ENCODE data around the gene UBE2D3. TPM values are rescaled to one million over a fixed set of nuclear protein-coding genes. Genes with fewer than 3 reads are reported as not detected.

UBE2D3 gene
- total RNA-seq, 1 donor, result 399 TPM

GRCh38 chr4:102849579-102850104, 22.3 kb upstream of the UBE2D3 start:
- no peak for DNase-seq (ENCODE audit: low read depth)
- H3K4me3 ChIP-seq (ENCODE audit: low read depth, low read length), result no peak overlapping the region
- TF ChIP-seq CTCF (IDR thresholded peaks at IDR 0.05; ENCODE audit: insufficient read depth, low read depth, low read length), result no peak

GRCh38 chr4:102847687-102848086, 20.3 kb upstream of the UBE2D3 start:
- no peak for TF ChIP-seq CTCF (IDR thresholded peaks at IDR 0.05; ENCODE audit: insufficient read depth, low read depth, low read length)
- H3K4me3 ChIP-seq (ENCODE audit: low read depth, low read length), result no peak overlapping the region
- DNase-seq (ENCODE audit: low read depth), result no peak

- no peak overlapping the region for H3K4me3 ChIP-seq (ENCODE audit: low read depth, low read length)
- DNase-seq (ENCODE audit: low read depth), result no peak
- TF ChIP-seq CTCF (IDR thresholded peaks at IDR 0.05; ENCODE audit: insufficient read depth, low read depth, low read length), result no peak
These were observed 16.6 kb upstream of the UBE2D3 start for GRCh38 chr4:102843938-102844337.

GRCh38 chr4:102843273-102843672, 15.9 kb upstream of the UBE2D3 start:
- DNase-seq (ENCODE audit: low read depth), result no peak
- TF ChIP-seq CTCF (IDR thresholded peaks at IDR 0.05; ENCODE audit: insufficient read depth, low read depth, low read length), result no peak
- no peak overlapping the region for H3K4me3 ChIP-seq (ENCODE audit: low read depth, low read length)

GRCh38 chr4:102842367-102842766, 15.0 kb upstream of the UBE2D3 start:
- no peak for TF ChIP-seq CTCF (IDR thresholded peaks at IDR 0.05; ENCODE audit: insufficient read depth, low read depth, low read length)
- H3K4me3 ChIP-seq (ENCODE audit: low read depth, low read length), result no peak overlapping the region
- no peak for DNase-seq (ENCODE audit: low read depth)

GRCh38 chr4:102836596-102836995, 9.2 kb upstream of the UBE2D3 start:
- H3K4me3 ChIP-seq (ENCODE audit: low read depth, low read length), result no peak overlapping the region
- no peak for DNase-seq (ENCODE audit: low read depth)
- TF ChIP-seq CTCF (IDR thresholded peaks at IDR 0.05; ENCODE audit: insufficient read depth, low read depth, low read length), result no peak

GRCh38 chr4:102832667-102833066, 5.3 kb upstream of the UBE2D3 start:
- no peak for TF ChIP-seq CTCF (IDR thresholded peaks at IDR 0.05; ENCODE audit: insufficient read depth, low read depth, low read length)
- H3K4me3 ChIP-seq (ENCODE audit: low read depth, low read length), result no peak overlapping the region
- DNase-seq (ENCODE audit: low read depth), result no peak
